BJ (cell line): Measurements from ENCODE around the gene NBEAL2. TPM values are rescaled to one million over a fixed set of nuclear protein-coding genes. Genes with fewer than 3 reads are reported as not detected.
"Not testable (repeated sequence)": the region's sequence is repeated elsewhere in the genome, so short reads cannot be mapped to it uniquely, and the experiment has no call there.

Source experiments
- CTCF ChIA-PET: fragments of 350-600 bp; formaldehyde crosslinking; extraction: SDS; loops from one replicate; lab custom pipeline; 2021; ENCODE audit warnings: antibody characterized with exemption, inconsistent platforms; lab: Yijun Ruan, JAX
- POLR2A ChIA-PET: fragments of 300-600 bp; sonication (Branson Sonifier 250); formaldehyde crosslinking; extraction: SDS; loops from one replicate; lab custom pipeline; 2021; ENCODE audit warnings: antibody characterized with exemption; lab: Charles Lee
- DNase-seq: peaks from one replicate; pipeline ENCODE4 v3.0.0-alpha.2; 2011; ENCODE audit warnings: low read depth
- H3K27me3 ChIP-seq: 2 replicates; pipeline ENCODE4 v1.6.0; 2011; ENCODE audit warnings: low read length; ENCODE audit not compliant: control insufficient read depth, insufficient read depth
- H3K36me3 ChIP-seq: 2 replicates; pipeline ENCODE4 v1.5.1; 2011; ENCODE audit warnings: low read length; ENCODE audit not compliant: control insufficient read depth, insufficient read depth
- H3K4me3 ChIP-seq: 2 replicates; pipeline ENCODE4 v1.5.1; 2011; ENCODE audit warnings: low read depth, mild to moderate bottlenecking, control low read depth, low read length
- polyA plus RNA-seq: library from polyadenylated mRNA; depleted of rRNA; stranded (reverse); fragments of >200 nt; gene quantifications from 2 replicates; pipeline ENCODE4 v1.2.3, GENCODE V29; 2011
- TF ChIP-seq, protein P1 (sequence below): IDR thresholded peaks from 2 replicates; pipeline ENCODE4 v1.5.1; 2011; ENCODE audit warnings: low read depth, mild to moderate bottlenecking, control low read depth, inconsistent platforms, low read length, moderate library complexity; ENCODE audit not compliant: insufficient read depth

Gene NBEAL2
- polyA plus RNA-seq, 1 experiment = 5.1 TPM

DNA sequence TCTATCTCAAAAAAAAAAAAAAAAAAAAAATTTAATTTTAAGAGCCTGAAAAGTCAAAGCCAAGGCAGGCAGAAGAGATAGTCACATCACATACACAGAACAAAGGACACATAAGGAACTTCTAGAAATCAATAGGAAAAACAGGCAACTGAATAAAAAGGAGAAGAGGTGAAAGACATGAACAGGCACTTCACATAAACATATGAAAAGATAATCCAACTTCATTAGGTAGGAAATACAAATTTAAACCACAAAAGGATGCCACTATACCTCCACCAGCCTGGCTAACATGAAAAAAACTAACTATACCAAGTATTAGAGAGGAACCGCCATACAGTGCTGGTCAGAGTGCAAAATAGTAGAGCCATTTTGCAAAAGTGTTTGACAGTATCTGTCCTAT lies 17.0 kb upstream of the NBEAL2 start:
- H3K27me3 ChIP-seq = no peaks in the 10 kb centered on the region
- DNase-seq = no peak
- no peak overlapping the region for H3K4me3 ChIP-seq
- H3K36me3 ChIP-seq = peaks cover 1% of the 10 kb centered on the region
- POLR2A ChIA-PET = no interaction called here
- TF ChIP-seq, protein P1, sequence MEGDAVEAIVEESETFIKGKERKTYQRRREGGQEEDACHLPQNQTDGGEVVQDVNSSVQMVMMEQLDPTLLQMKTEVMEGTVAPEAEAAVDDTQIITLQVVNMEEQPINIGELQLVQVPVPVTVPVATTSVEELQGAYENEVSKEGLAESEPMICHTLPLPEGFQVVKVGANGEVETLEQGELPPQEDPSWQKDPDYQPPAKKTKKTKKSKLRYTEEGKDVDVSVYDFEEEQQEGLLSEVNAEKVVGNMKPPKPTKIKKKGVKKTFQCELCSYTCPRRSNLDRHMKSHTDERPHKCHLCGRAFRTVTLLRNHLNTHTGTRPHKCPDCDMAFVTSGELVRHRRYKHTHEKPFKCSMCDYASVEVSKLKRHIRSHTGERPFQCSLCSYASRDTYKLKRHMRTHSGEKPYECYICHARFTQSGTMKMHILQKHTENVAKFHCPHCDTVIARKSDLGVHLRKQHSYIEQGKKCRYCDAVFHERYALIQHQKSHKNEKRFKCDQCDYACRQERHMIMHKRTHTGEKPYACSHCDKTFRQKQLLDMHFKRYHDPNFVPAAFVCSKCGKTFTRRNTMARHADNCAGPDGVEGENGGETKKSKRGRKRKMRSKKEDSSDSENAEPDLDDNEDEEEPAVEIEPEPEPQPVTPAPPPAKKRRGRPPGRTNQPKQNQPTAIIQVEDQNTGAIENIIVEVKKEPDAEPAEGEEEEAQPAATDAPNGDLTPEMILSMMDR = no peak
- CTCF ChIA-PET = no interaction called here

DNA sequence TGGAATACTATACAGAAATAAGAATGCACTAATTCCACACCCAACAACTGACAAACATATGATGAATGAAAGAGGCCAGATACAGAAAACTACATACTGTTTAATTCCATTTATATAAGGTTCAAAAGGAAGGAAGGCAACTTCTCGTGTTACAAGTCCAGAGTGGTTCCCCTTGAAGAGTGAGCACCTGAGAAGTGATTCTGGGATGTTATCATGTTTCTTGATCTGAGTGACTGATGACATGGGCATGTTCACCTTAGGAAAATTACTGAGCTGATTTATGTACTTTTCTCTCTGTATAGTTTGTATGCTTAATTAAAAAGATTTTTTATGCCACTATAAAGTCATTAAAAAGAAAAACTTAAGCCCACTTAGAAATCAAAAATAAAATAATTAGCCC lies 16.5 kb upstream of the NBEAL2 start:
- POLR2A ChIA-PET = no interaction called here
- H3K36me3 ChIP-seq = peaks cover 1% of the 10 kb centered on the region
- TF ChIP-seq, protein P1 = no peak
- CTCF ChIA-PET = no interaction called here
- DNase-seq = no peak
- no peaks in the 10 kb centered on the region for H3K27me3 ChIP-seq
- H3K4me3 ChIP-seq = no peak overlapping the region

- DNase-seq, H3K27me3 ChIP-seq, POLR2A ChIA-PET, CTCF ChIA-PET, H3K36me3 ChIP-seq, H3K4me3 ChIP-seq: not testable (repeated sequence)
These were observed 15.4 kb upstream of the NBEAL2 start for GRCh38 chr3:46964038-46964590.

GRCh38 chr3:46965151-46965550 lies 14.3 kb upstream of the NBEAL2 start:
- POLR2A ChIA-PET = no interaction called here
- no peak overlapping the region for H3K4me3 ChIP-seq
- DNase-seq = no peak
- H3K36me3 ChIP-seq = no peaks in the 10 kb centered on the region; the same call in 1 of the 2 replicates
- TF ChIP-seq, protein P1 = no peak
- CTCF ChIA-PET = no interaction called here
- no peaks in the 10 kb centered on the region for H3K27me3 ChIP-seq

GRCh38 chr3:46966811-46967210 lies 12.7 kb upstream of the NBEAL2 start:
- TF ChIP-seq, protein P1 = no peak
- ChIA-PET CTCF (interaction anchor here (1.0 to 1.4 kb wide), 2 partner anchors 31 to 43 kb away, joined by 3 read pairs; no protein-coding TSS in a partner anchor), POLR2A (interaction anchor here (0.8 kb wide), 1 partner anchor 10 kb away, joined by 3 read pairs; no protein-coding TSS in a partner anchor)
- Histone ChIP-seq H3K36me3 (peaks cover 1% of the 10 kb centered on the region; the same call in 1 of the 2 replicates), H3K4me3 (no peak overlapping the region), H3K27me3 (no peaks in the 10 kb centered on the region)
- no peak for DNase-seq
